DMS153 treated with DMSO at 0.1 percent for 48 hours (cell line): ENCODE results near the gene ZNF496.
"Not testable (repeated sequence)": the region's sequence is repeated elsewhere in the genome, so short reads cannot be mapped to it uniquely, and the experiment has no call there.

Experiments used
- DNase-seq: peaks from one replicate; lab custom pipeline; 2025; ENCODE audit not compliant: unreplicated experiment; lab: John Stamatoyannopoulos, UW

The ZNF496 gene

DNA sequence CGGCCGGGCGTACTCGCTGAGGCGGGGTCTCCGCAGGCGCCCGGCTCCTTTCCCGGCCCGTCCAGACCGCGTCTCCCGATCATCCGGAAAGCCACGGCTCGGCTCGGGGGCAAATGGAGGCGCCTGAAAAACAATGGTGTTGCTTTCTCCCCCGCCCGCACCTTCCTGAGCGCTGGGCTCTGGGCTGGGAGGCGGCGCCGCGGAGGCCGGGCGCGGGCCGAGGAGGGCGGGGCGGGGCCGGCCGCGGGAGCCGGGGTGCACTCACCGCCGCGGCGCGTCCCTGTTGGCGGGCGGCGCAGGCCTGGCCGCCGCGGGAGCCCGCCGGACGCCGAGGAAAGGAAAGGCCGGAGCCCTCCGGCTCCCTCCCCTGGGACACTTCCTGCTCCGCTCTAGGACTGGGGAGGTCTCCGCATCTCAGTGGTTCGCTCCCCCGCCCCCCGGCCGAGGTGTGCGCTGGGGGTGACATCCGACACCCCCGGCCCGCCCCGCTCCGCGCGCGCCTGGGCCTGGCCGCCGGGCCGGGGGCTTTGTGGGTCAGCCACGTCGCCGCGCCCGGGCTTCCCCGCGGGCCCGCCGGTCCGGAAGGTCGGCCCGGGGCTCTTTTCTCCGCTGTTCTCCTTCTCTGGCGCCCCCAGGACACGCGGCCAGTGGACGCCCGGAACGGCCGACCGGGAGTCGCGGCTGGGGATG is at the start of gene ZNF496:
ZNF496 (minus strand) TSS at position 343 of the 690 bp plus-strand sequence. CDS start 2,289 bp downstream, outside the sequence.
- peak; percentile 82 for DNase-seq

- DNase-seq: no peak
These were observed 46.8 kb upstream of the ZNF496 start for GRCh38 chr1:247378334-247379073.

GRCh38 chr1:247377656-247378055 is 46.0 kb upstream of the ZNF496 start:
- DNase-seq: not testable (repeated sequence)

GRCh38 chr1:247376659-247377058 is 45.0 kb upstream of the ZNF496 start:
- DNase-seq: no peak

DNA sequence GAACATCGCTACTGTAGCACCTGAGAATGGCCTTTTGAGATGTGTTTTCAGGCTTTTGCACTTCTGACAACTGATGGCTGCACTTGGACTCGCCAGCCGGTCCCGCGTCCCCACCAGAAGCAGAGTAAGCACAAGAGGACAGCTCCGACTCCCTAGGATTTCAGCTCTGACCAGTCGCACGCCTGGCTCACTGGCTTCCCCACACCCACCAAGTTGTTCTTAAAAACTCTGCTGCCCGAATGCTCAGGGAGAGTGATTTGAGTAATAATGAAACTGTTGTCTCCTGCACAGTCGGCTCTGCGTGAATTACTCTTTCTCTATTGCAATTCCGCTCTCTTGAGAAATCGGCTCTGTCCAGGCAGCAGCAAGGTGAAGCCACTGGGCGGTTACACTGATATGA is 44.1 kb upstream of the ZNF496 start:
- DNase-seq: no peak

DNA sequence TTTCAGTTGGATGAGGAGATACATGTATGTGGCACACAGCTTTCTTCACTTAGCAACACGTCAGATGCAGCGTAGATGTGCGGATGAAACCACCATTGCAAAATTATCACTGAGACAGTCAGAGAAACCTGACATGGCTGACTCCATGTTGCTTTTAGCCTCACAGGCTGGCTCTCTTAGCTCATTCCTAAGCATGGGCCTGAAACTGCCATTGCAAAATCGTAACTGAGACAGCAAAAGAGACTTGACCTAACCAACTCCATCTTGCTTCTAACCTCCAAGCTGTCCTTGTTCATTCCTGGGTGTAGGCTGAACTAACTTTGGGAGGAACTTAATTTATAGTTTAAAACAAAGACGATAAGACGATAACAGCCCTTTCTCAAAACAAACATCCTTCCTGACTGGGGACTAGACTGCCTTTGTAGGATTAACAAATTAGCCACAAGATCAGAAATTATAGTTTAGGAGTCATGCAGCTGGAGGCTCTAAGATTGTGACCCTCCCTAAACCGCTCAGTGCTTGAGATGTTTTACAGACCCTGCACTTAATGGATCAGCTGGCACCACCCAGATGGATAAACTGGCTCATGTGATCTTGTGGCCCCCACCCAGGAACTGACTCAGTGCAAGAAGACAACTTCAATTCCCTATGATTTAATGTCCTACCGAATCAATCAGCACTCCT is 43.1 kb upstream of the ZNF496 start:
- not testable (repeated sequence) for DNase-seq

DNA sequence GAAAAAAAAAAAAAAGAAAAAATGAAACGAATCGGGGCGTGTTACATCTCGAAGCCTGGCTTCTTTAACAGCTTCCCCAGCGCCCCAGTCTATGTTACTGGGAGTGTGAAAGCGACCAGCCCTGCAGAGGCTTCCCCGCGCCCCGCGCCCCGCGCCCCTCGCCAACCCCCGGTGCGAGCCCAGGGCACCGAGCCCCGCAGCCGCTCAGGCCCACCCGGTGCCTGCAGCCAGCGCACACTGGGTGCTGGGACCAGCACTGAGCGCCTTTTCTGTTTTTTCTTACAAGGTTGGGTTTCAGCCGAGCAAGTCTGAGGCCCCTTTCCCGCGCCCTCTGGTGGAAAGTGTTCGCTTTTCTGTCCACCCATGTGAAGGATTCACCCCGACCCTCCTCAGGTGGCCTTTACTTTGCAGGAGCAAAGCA is 42.1 kb upstream of the ZNF496 start:
- DNase-seq: no peak

- DNase-seq: no peak
These were observed 40.2 kb upstream of the ZNF496 start for GRCh38 chr1:247371801-247372259.

- DNase-seq: no peak
These were observed 39.4 kb upstream of the ZNF496 start for GRCh38 chr1:247370786-247371732.

GRCh38 chr1:247368490-247369145 is 37.0 kb upstream of the ZNF496 start:
- DNase-seq: no peak

DNA sequence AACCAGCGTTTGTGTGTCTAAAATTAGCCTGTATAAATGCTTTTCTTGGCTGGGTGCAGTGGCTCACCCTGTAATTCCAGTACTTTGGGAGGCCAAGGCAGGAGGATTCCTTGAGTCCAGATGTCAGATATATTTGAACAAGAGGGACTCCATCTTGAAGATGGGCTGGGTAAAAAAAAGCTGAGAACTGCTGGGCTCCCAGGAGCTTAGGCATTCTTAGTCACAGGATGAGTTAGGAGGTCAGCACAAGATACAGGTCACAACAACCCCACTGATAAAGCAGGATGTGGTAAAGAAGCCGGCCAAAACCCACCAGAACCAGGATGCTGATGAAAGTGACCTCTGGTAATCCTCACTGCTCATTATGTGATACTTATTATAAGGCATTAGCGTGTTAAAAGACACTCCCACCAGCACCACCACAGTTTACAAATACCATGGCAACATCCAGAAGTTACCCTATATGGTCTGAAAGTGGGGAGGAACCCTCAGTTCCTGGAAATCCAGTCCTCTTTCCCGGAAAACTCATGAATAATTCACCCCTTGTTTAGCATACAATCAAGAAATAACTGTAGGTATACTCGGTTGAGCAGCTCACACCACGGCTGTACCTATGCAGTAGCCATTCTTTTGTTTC is 36.2 kb upstream of the ZNF496 start:
- no peak for DNase-seq

GRCh38 chr1:247366926-247367645 is 35.4 kb upstream of the ZNF496 start:
- no peak for DNase-seq

DNA sequence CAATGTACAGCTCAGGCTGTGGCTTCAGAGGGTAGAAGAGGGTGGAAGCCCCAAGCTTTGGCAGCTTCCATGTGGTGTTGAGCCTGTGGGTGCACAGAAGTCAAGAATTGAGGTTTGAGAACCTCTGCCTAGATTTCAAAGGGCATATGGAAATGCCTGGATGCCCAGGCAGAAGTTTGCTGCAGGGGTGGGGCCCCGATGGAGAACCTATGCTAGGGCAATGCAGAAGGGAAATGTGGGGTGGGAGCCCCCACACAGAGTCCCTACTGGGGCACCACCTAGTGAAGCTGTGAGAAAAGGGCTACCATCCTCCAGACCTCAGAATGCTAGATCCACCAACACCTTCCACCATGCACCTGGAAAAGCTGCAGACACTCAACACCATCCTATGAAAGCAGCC is 34.7 kb upstream of the ZNF496 start:
- DNase-seq: not testable (repeated sequence)

DNA sequence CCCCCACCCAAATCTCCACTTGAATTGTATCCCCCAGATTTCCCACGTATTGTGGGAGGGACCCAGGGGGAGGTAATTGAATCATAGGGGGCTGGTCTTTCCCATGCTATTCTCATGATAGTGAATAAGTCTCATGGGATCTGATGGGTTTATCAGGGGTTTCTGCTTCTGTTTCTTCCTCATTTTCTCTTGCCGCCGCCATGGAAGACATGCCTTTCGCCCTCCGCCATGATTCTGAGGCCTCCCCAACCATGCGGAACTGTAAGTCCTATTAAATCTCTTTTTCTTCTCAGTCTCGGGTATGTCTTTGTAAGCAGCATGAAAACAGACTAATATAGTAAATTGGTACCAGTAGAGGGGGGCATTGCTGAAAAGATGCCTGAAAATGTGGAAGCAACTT is 33.4 kb upstream of the ZNF496 start:
- no peak for DNase-seq

GRCh38 chr1:247363000-247363399 is 31.3 kb upstream of the ZNF496 start:
- DNase-seq: not testable (repeated sequence)

GRCh38 chr1:247362153-247362552 is 30.5 kb upstream of the ZNF496 start:
- DNase-seq: no peak

GRCh38 chr1:247360991-247361731 is 29.5 kb upstream of the ZNF496 start:
- no peak for DNase-seq
